Jurkat, Clone E6-1 (cell line): ENCODE data around the gene IGFLR1.
"Not testable (repeated sequence)": the region's sequence is repeated elsewhere in the genome, so short reads cannot be mapped to it uniquely, and the experiment has no call there.

Source experiments
- DNase-seq: peaks from one replicate; pipeline ENCODE4 v3.0.0-alpha.2; 2011; ENCODE audit warnings: low read depth, low spot score
- H3K4me3 ChIP-seq: 2 replicates; pipeline ENCODE4 v1.5.1; 2011; ENCODE audit warnings: mild to moderate bottlenecking, low read length, control low read depth, moderate library complexity

Gene IGFLR1

DNA sequence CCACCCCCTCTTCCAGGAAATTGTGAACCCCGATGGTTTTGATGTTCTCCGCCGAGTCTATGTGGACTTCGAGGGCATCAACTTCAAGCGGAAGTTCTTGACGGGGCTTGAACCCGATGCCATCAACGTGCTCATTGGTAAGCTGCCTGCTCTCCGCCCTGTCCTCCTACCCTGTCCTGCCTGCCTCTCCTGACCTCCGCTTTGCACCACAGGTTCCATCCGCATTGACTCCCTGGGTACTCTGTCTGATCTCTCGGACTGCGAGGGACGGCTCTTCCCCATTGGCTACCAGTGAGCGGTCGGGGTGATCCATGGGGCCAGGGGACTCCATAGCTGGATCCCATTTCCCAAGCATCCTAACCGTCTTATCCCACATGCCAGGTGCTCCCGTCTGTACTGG lies 11.9 kb downstream of the IGFLR1 start:
- DNase-seq = no peak

DNA sequence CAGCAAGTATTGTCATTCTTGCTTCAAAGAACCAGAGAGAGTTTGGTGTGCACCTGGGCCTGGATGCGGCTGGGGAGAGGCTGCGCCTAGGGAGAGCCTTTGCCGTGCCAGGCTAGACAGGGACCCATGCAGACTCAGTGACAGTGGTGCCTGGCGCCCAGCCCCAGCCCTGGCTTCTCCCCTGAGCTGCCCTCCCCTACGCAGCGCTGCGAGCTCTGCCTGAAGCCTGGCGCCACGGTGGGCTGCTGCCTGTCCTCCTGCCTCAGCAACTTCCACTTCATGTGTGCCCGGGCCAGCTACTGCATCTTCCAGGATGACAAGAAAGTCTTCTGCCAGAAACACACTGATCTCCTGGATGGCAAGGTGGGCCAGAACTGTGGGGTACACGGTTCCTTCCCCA lies 12.5 kb downstream of the IGFLR1 start:
- DNase-seq = no peak

More for the DNA sequence above, 11.9 kb downstream of the IGFLR1 start:
- no peak overlapping the region for H3K4me3 ChIP-seq

DNA sequence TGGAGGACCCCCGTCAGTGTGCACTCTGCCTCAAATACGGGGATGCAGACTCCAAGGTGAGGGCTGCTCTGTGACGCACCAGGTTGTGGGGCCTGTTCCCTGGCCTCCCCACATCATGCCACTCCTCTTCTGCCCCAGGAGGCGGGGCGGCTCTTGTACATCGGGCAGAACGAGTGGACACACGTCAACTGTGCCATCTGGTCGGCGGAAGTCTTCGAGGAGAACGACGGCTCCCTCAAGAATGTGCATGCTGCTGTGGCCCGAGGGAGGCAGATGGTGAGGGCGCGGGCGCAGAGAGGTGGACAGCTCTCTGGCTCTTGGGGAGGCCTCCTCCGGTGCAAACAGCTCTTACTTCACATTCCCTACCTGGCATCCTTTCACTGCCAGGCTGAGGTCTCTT lies 13.2 kb downstream of the IGFLR1 start:
- no peak overlapping the region for H3K4me3 ChIP-seq
- no peak for DNase-seq

More for the DNA sequence above, 12.5 kb downstream of the IGFLR1 start:
- no peak overlapping the region for H3K4me3 ChIP-seq

DNA sequence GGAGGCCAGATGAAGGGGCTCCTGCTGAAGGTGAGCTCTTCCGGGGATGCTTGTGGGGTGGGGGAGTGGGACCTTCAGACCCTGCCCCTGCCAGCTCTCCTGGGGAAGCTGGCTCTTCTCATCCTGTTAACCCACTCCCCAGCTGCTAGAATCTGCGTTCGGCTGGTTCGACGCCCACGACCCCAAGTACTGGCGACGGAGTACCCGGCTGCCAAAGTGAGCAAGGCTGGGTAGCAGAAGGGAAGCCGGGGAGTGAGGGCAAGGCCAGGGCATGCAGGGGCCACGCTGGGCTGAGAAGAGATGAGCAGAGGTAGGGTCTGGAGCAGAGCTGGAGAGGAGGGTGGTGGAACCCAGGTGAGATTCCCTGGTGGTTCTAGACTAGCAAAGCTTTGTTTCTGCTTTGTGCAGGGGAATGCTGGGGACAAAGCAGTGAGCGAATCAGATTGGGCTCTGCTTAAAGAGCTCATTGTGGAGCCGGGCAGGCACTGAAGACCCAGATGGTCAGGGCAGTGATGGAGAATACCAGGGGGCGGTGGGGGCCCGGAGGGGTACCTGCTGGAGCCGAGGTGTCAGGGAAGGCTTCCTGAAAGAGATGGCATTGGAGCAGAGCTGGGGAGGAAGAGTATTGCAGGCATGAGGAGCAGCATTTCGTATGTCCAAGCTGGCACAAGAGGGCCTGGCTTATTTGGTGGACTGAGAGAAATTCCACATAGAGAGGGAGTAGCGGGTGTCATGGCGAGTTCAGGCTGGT lies 14.1 kb downstream of the IGFLR1 start:
- no peak overlapping the region for H3K4me3 ChIP-seq
- no peak for DNase-seq

- H3K4me3 ChIP-seq = no peak overlapping the region
- no peak for DNase-seq
Measured at GRCh38 chr19:35727053-35727955, 14.9 kb downstream of the IGFLR1 start.

GRCh38 chr19:35725216-35725861 lies 16.9 kb downstream of the IGFLR1 start:
- no peak overlapping the region for H3K4me3 ChIP-seq
- DNase-seq = no peak

DNA sequence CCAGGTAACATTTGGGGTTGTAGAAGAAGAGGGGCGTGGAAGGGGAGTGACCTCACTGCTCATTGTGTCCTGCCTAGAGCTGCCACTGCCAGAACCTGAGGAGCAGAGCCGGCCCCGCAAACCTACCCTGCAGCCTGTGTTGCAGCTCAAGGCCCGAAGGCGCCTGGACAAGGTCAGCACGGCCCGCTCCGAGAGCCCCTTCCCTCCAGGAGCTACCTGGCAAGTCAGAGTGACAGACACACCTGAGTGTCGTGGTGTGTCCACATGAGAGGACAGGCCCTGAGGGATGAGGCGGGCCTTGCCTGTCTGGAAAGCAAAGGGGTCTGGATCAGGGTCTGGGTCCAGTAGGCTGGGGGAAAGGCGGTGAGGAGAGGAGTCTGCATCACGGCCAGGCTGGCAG lies 17.7 kb downstream of the IGFLR1 start:
- H3K4me3 ChIP-seq = no peak overlapping the region
- no peak for DNase-seq

- H3K4me3 ChIP-seq, DNase-seq: not testable (repeated sequence)
Measured at GRCh38 chr19:35724132-35724531, 18.1 kb downstream of the IGFLR1 start.

GRCh38 chr19:35723671-35724070 lies 18.6 kb downstream of the IGFLR1 start:
- no peak for DNase-seq
- H3K4me3 ChIP-seq = no peak overlapping the region

- DNase-seq = no peak
- H3K4me3 ChIP-seq = no peak overlapping the region
Measured at GRCh38 chr19:35722897-35723296, 19.4 kb downstream of the IGFLR1 start.

- H3K4me3 ChIP-seq = no peak overlapping the region
- no peak for DNase-seq
Measured at GRCh38 chr19:35722461-35722860, 19.8 kb downstream of the IGFLR1 start.

GRCh38 chr19:35721374-35721773 lies 20.9 kb downstream of the IGFLR1 start:
- no peak for DNase-seq
- no peak overlapping the region for H3K4me3 ChIP-seq

DNA sequence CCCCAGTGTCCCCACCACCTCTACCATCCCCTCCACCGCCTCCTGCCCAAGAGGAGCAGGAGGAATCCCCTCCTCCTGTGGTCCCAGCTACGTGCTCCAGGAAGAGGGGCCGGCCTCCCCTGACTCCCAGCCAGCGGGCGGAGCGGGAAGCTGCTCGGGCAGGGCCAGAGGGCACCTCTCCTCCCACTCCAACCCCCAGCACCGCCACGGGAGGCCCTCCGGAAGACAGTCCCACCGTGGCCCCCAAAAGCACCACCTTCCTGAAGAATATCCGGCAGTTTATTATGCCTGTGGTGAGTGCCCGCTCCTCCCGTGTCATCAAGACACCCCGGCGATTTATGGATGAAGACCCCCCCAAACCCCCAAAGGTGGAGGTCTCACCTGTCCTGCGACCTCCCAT lies 21.6 kb downstream of the IGFLR1 start:
- no peak overlapping the region for H3K4me3 ChIP-seq
- DNase-seq = no peak

GRCh38 chr19:35720163-35720524 lies 22.1 kb downstream of the IGFLR1 start:
- DNase-seq = no peak
- no peak overlapping the region for H3K4me3 ChIP-seq

GRCh38 chr19:35719402-35720162 lies 22.7 kb downstream of the IGFLR1 start:
- no peak overlapping the region for H3K4me3 ChIP-seq

GRCh38 chr19:35718345-35719041 lies 23.8 kb downstream of the IGFLR1 start:
- H3K4me3 ChIP-seq = peak overlapping the region; percentile 87
- DNase-seq = no peak

More at GRCh38 chr19:35719402-35720162, 22.7 kb downstream of the IGFLR1 start:
- no peak for DNase-seq

GRCh38 chr19:35717665-35718344 lies 24.4 kb downstream of the IGFLR1 start, which contains the start of gene KMT2B:
Gene KMT2B, plus strand, starts transcription at chr19:35718003. Its CDS starts 16 bp downstream, at chr19:35718019.
- no peak for DNase-seq

More at GRCh38 chr19:35717665-35718344, 24.4 kb downstream of the IGFLR1 start, which contains the start of gene KMT2B:
- H3K4me3 ChIP-seq = peak within 1 kb of the TSS; percentile 87
